ENCODE results near the gene ALDH16A1. TPM values are rescaled to one million over a fixed set of nuclear protein-coding genes. Genes with fewer than 3 reads are reported as not detected.

Gene ALDH16A1
- total RNA-seq, 1 donor from 2014 or later: 24.4 TPM

DNA sequence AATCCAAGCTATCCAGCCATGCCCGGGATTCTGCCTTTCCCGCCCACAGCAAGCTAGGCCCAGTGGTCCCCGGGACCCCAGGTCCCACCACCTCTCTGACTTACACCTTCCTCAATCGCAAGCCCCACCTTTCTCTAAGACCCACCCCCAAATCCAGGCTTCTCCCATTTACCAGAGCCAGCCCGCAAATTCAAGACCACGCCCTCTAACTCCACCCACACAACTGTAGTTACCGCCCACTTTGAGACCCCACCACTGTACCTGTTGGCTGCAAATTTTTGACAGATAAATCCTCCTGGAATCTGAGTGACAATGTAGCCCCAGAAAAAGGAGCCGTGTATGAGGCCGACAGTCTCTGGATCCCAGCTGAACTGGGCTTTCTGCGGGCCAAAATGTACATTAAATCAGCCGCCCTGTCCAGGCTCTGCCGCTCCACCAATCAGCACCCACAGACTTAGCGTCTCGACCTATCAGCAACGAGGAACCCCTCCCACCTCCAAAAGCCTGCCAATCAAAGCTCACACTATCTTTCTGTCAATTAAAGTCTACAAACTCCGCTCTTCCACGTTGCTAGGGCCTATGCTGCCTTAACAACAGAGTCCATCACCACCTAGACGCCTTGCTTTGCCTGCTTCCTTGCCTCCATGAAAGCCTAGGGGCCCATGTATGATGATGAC, 18.0 kb upstream of the ALDH16A1 start:
- H3K36me3 Mint-ChIP-seq: no peaks in the 10 kb centered on the region
- no peak overlapping the region for H3K27ac Mint-ChIP-seq
- H3K9me3 Mint-ChIP-seq: no peaks in the 10 kb centered on the region
- peaks cover 99% of the 10 kb centered on the region for H3K27me3 Mint-ChIP-seq (ENCODE audit: low read depth)
- TF ChIP-seq, protein P1, sequence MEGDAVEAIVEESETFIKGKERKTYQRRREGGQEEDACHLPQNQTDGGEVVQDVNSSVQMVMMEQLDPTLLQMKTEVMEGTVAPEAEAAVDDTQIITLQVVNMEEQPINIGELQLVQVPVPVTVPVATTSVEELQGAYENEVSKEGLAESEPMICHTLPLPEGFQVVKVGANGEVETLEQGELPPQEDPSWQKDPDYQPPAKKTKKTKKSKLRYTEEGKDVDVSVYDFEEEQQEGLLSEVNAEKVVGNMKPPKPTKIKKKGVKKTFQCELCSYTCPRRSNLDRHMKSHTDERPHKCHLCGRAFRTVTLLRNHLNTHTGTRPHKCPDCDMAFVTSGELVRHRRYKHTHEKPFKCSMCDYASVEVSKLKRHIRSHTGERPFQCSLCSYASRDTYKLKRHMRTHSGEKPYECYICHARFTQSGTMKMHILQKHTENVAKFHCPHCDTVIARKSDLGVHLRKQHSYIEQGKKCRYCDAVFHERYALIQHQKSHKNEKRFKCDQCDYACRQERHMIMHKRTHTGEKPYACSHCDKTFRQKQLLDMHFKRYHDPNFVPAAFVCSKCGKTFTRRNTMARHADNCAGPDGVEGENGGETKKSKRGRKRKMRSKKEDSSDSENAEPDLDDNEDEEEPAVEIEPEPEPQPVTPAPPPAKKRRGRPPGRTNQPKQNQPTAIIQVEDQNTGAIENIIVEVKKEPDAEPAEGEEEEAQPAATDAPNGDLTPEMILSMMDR (IDR thresholded peaks at IDR 0.05; ENCODE audit: unreplicated experiment): no peak
- H3K4me3 Mint-ChIP-seq: no peak overlapping the region
- peaks cover 2% of the 10 kb centered on the region for H3K4me1 Mint-ChIP-seq
- DNase-seq (ENCODE audit: low spot score in 2 of 2, unreplicated experiment in 2 of 2): no peak

DNA sequence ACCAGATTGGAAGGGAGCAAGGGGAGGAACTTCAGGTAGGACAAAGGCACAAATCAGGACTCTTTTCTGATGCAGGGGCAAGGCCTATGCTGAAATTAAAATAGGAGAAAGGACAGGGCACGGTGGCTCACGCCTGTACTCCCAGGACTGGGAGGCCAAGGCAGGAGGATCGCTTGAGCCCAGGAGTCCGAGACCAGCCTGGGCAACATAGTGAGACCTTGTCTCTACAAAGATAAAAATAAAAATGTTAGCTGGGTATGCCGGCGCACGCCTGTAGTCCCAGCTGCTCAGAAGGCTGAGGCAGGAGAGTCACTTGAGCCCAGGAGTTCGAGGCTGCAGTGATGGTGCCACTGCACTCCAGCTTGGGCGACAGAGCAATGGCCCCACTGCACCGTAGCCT, 17.4 kb upstream of the ALDH16A1 start:
- H3K36me3 Mint-ChIP-seq: no peaks in the 10 kb centered on the region
- DNase-seq (ENCODE audit: low spot score in 2 of 2, unreplicated experiment in 2 of 2): no peak
- H3K4me1 Mint-ChIP-seq: peaks cover 5% of the 10 kb centered on the region
- H3K27me3 Mint-ChIP-seq (ENCODE audit: low read depth): peaks cover 99% of the 10 kb centered on the region
- H3K9me3 Mint-ChIP-seq: no peaks in the 10 kb centered on the region
- TF ChIP-seq, protein P1 (IDR thresholded peaks at IDR 0.05; ENCODE audit: unreplicated experiment): no peak
- H3K4me3 Mint-ChIP-seq: no peak overlapping the region
- H3K27ac Mint-ChIP-seq: no peak overlapping the region

DNA sequence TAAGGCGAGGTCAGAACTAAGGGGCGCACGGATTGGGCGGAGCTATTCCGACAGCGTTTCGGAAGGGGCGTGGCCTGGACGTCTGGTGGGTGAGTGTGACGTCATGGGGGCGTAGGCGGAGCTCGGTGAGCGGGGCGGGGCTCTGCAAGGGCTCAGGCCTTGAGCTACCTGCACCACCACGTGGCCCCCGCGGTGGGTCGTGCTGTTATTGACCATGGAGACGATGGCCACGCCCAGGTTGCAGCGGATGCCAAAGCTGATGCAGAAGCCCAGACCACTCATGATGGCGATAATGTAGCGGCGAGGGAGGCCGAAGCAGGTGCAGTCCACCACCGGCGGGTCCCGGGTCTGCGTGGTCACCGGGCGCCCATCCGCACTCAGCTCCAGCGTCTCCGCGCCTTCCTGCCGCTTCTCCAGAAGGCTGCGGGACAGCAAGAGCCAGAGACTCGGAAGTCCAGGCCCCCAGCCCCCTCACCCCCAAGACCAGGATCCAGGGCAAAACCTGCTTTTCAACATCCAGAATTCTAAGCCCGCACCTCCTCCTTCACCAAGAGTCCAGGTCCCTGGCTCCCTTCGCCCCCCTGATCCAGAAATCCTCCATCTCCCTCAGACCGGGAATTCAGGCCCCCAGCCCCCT, 16.5 kb upstream of the ALDH16A1 start:
- no peaks in the 10 kb centered on the region for H3K36me3 Mint-ChIP-seq
- no peak overlapping the region for H3K27ac Mint-ChIP-seq
- peak in 1 of 2 experiments; percentile 50 for DNase-seq (ENCODE audit: low spot score in 2 of 2, unreplicated experiment in 2 of 2)
- H3K27me3 Mint-ChIP-seq (ENCODE audit: low read depth): peaks cover 97% of the 10 kb centered on the region
- peaks cover 9% of the 10 kb centered on the region for H3K4me1 Mint-ChIP-seq
- TF ChIP-seq, protein P1 (IDR thresholded peaks at IDR 0.05; ENCODE audit: unreplicated experiment): no peak
- H3K9me3 Mint-ChIP-seq: no peaks in the 10 kb centered on the region
- H3K4me3 Mint-ChIP-seq: no peak overlapping the region

DNA sequence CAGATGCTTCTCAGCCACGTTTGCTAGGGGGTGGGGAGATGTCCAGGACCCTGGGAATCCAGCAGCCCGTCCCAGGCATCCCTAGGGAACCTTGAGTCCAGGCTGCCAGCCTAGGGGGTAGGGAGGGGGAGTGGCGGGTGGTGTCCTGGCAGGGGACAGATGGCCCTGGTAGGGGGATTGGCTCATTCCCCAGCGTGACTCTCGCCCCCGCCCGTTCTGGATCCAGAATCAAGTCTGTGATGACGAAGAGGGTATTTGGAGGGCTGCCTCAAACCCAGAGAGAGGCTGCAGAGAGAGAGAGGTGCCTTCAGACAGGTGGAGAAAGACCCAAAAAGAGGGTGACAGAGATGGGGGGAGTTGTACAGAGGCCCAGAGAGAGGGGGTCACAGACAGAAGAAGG, 15.8 kb upstream of the ALDH16A1 start:
- no peak overlapping the region for H3K4me3 Mint-ChIP-seq

DNA sequence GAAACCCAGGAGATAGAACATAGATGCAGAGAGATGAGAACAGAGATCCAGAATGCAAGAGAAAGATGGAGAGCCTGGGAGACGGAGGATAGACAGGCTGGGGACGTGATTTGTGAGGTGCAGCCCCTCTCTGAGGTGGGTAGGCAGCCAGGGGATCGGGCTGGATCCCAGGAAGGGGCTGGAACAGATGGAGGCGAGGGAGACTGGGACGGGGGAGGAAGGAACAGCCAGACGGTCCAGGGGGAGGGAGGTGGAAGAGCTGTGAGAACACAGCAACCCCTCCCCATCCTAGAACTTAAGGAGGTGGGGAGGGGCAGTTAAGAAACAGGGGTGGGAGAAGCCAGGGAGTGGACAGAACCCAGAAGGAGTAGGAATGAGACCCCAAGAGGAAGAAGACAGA, 14.8 kb upstream of the ALDH16A1 start:
- no peak for DNase-seq (ENCODE audit: low spot score in 2 of 2, unreplicated experiment in 2 of 2)
- no peak overlapping the region for H3K27ac Mint-ChIP-seq
- no peak overlapping the region for H3K4me3 Mint-ChIP-seq
- no peaks in the 10 kb centered on the region for H3K9me3 Mint-ChIP-seq
- TF ChIP-seq, protein P1 (IDR thresholded peaks at IDR 0.05; ENCODE audit: unreplicated experiment): no peak
- H3K4me1 Mint-ChIP-seq: peaks cover 20% of the 10 kb centered on the region
- peaks cover 97% of the 10 kb centered on the region for H3K27me3 Mint-ChIP-seq (ENCODE audit: low read depth)
- no peaks in the 10 kb centered on the region for H3K36me3 Mint-ChIP-seq

More for the DNA sequence above, 15.8 kb upstream of the ALDH16A1 start:
- Mint-ChIP-seq H3K27ac (no peak overlapping the region), H3K36me3 (no peaks in the 10 kb centered on the region), H3K4me1 (peaks cover 17% of the 10 kb centered on the region), H3K27me3 (ENCODE audit: low read depth) (peaks cover 97% of the 10 kb centered on the region), H3K9me3 (no peaks in the 10 kb centered on the region)
- TF ChIP-seq, protein P1 (IDR thresholded peaks at IDR 0.05; ENCODE audit: unreplicated experiment): no peak
- DNase-seq (ENCODE audit: low spot score in 2 of 2, unreplicated experiment in 2 of 2): no peak

Measured in mesothelial cell of epicardium (in vitro differentiated cells).